ENCODE data around the gene TMTC2.

- TF ChIP-seq, protein P1, sequence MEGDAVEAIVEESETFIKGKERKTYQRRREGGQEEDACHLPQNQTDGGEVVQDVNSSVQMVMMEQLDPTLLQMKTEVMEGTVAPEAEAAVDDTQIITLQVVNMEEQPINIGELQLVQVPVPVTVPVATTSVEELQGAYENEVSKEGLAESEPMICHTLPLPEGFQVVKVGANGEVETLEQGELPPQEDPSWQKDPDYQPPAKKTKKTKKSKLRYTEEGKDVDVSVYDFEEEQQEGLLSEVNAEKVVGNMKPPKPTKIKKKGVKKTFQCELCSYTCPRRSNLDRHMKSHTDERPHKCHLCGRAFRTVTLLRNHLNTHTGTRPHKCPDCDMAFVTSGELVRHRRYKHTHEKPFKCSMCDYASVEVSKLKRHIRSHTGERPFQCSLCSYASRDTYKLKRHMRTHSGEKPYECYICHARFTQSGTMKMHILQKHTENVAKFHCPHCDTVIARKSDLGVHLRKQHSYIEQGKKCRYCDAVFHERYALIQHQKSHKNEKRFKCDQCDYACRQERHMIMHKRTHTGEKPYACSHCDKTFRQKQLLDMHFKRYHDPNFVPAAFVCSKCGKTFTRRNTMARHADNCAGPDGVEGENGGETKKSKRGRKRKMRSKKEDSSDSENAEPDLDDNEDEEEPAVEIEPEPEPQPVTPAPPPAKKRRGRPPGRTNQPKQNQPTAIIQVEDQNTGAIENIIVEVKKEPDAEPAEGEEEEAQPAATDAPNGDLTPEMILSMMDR (IDR thresholded peaks at IDR 0.05; ENCODE audit: low read length) = no peak
- TF ChIP-seq EZH2 (IDR thresholded peaks at IDR 0.05; ENCODE audit: borderline replicate concordance, low read length) = no peak
Measured at GRCh38 chr12:82877963-82878362, 191.3 kb downstream of the TMTC2 start.
